RWPE2 (cell line): Measurements from ENCODE around the gene PTPN3.
"Not testable (repeated sequence)": the region's sequence is repeated elsewhere in the genome, so short reads cannot be mapped to it uniquely, and the experiment has no call there.

Experiments
- ATAC-seq: fragments of 200-7000 bp; cut with Tn5 transposase; 3 replicates; pipeline ENCODE4 v1.9.1; 2021; ENCODE audit warnings: low read depth
- DNase-seq: peaks from one replicate; pipeline ENCODE4 v3.0.0-alpha.2; 2020; ENCODE audit warnings: low spot score
- H3K27ac ChIP-seq: fragments of 450-650 bp; 2 replicates; pipeline ENCODE4 v1.5.1; 2017; ENCODE audit warnings: mild to moderate bottlenecking; ENCODE audit not compliant: poor library complexity, severe bottlenecking
- H3K27me3 ChIP-seq: fragments of 250-450 bp; sonication (Bioruptor Pico); 2 replicates; pipeline ENCODE4 v1.5.1; 2021; ENCODE audit warnings: mild to moderate bottlenecking, moderate library complexity; ENCODE audit not compliant: insufficient read depth, poor library complexity, severe bottlenecking
- H3K36me3 ChIP-seq: fragments of 250-450 bp; sonication (Bioruptor Pico); 2 replicates; pipeline ENCODE4 v1.5.1; 2020; ENCODE audit warnings: low read depth, mild to moderate bottlenecking, moderate library complexity
- H3K4me1 ChIP-seq: fragments of 250-450 bp; sonication (Bioruptor Pico); 2 replicates; pipeline ENCODE4 v1.5.1; 2021; ENCODE audit warnings: mild to moderate bottlenecking, moderate library complexity; ENCODE audit not compliant: insufficient read depth, poor library complexity, severe bottlenecking
- H3K4me3 ChIP-seq: fragments of 250-450 bp; sonication (Bioruptor Pico); 2 replicates; pipeline ENCODE4 v1.5.1; 2021; ENCODE audit warnings: mild to moderate bottlenecking, moderate library complexity; ENCODE audit not compliant: severe bottlenecking
- H3K9me3 ChIP-seq: fragments of 250-450 bp; sonication (Bioruptor Pico); 2 replicates; pipeline ENCODE4 v1.5.1; 2021; ENCODE audit warnings: mild to moderate bottlenecking, moderate library complexity; ENCODE audit not compliant: severe bottlenecking
- CTCF ChIP-seq: fragments of 450-650 bp; IDR thresholded peaks from one replicate; pipeline ENCODE4 v1.5.1; 2017; ENCODE audit warnings: mild to moderate bottlenecking, moderate library complexity; ENCODE audit not compliant: poor library complexity, severe bottlenecking

PTPN3 gene

GRCh38 chr9:109498195-109499092 is at the start of gene PTPN3:
Gene PTPN3, minus strand, starts transcription at chr9:109498307. Its CDS starts 34,873 bp downstream, at chr9:109463434.
- ATAC-seq: peak; percentile 50; the same call in 2 of the 3 replicates
- peak within 1 kb of the TSS; percentile 71 for H3K27ac ChIP-seq
- no peak for DNase-seq
- peaks cover 3% of the 10 kb centered on the region for H3K27me3 ChIP-seq
- no peaks in the 10 kb centered on the region for H3K9me3 ChIP-seq
- TF ChIP-seq CTCF: no peak
- H3K4me3 ChIP-seq: peak within 1 kb of the TSS; percentile 81
- peaks cover 24% of the 10 kb centered on the region for H3K36me3 ChIP-seq
- peaks cover 6% of the 10 kb centered on the region for H3K4me1 ChIP-seq

GRCh38 chr9:109544954-109545353 is 46.8 kb upstream of the PTPN3 start:
- not testable (repeated sequence) for H3K27me3 ChIP-seq, H3K36me3 ChIP-seq, ATAC-seq, H3K4me1 ChIP-seq, H3K4me3 ChIP-seq, H3K9me3 ChIP-seq, DNase-seq, H3K27ac ChIP-seq

- H3K4me1 ChIP-seq: peaks cover 10% of the 10 kb centered on the region
- H3K4me3 ChIP-seq: no peak overlapping the region
- DNase-seq: no peak
- H3K36me3 ChIP-seq: no peaks in the 10 kb centered on the region
- H3K9me3 ChIP-seq: peaks cover 4% of the 10 kb centered on the region
- no peak for TF ChIP-seq CTCF
- H3K27ac ChIP-seq: no peak overlapping the region
- no peak for ATAC-seq
- no peaks in the 10 kb centered on the region for H3K27me3 ChIP-seq
Observed at GRCh38 chr9:109542922-109543321, 44.8 kb upstream of the PTPN3 start.

GRCh38 chr9:109538346-109538745 is 40.2 kb upstream of the PTPN3 start:
- H3K27me3 ChIP-seq: no peaks in the 10 kb centered on the region
- DNase-seq: no peak
- H3K4me3 ChIP-seq: no peak overlapping the region
- H3K4me1 ChIP-seq: peaks cover 26% of the 10 kb centered on the region
- H3K36me3 ChIP-seq: no peaks in the 10 kb centered on the region
- peak overlapping the region; percentile 80 for H3K27ac ChIP-seq
- peak; percentile 61; the same call in 2 of the 3 replicates for ATAC-seq
- no peaks in the 10 kb centered on the region for H3K9me3 ChIP-seq
- TF ChIP-seq CTCF: no peak

- H3K27ac ChIP-seq: peak overlapping the region; percentile 80
Observed at GRCh38 chr9:109537288-109537687, 39.2 kb upstream of the PTPN3 start.

More at GRCh38 chr9:109537288-109537687, 39.2 kb upstream of the PTPN3 start:
- Histone ChIP-seq H3K27me3 (no peaks in the 10 kb centered on the region), H3K9me3 (no peaks in the 10 kb centered on the region), H3K36me3 (no peaks in the 10 kb centered on the region), H3K4me3 (no peak overlapping the region), H3K4me1 (peaks cover 26% of the 10 kb centered on the region)
- DNase-seq (no peak), ATAC-seq (peak; percentile 86)
- TF ChIP-seq CTCF: no peak
